ENCODE measurements around the gene TRAM2. TPM values are rescaled to one million over a fixed set of nuclear protein-coding genes. Genes with fewer than 3 reads are reported as not detected.

The TRAM2 gene
- total and polyA plus RNA-seq, 4 experiments from 2014 or later: 2.7 to 11.3 (median 7.5) TPM

DNA sequence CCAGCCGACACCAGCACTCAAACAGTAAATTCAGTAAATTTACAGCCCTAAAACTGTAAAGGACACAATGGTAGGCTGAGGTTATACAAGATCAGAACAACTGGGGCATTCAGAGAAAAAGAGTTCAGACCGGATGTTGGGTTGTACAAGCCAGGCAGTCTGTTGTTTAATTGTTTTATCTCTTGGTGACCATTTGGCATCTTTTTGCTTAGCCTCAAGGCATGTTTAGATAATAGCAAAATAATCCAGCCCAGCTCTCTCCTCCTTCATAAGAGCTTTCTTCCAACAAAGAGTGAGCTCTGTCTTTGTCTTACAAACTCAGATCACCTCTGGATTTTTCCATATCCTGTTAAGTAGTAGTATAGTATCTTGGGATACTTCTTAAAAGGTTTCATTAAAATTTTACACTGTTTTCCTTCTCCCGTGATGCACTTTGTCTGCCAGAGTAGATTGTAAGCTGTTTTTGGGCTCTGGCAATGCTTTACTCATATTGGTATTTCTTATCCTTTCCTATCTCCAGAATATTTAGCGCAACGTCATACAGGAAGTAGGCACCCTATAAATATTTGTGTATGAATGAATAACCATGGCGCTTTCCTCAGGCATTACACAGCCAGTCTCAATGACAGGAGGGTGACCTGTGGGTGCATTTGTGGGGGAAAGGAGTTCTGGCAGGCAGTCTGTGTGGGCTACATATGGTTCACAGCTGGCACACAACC lies 35.6 kb upstream of the TRAM2 start:
- H3K4me1 ChIP-seq (ENCODE audit: insufficient read depth, low read length): no peaks in the 10 kb centered on the region
- Mint-ChIP-seq H3K4me3 (no peak overlapping the region), H3K27me3 (peaks cover 14 to 17% of the 10 kb centered on the region in 2 donors), H3K9me3 (peaks cover 0 to 8% (median 0%) of the 10 kb centered on the region in 8 donors), H3K36me3 (no peaks in the 10 kb centered on the region), H3K4me1 (peaks cover 0 to 3% (median 0%) of the 10 kb centered on the region in 4 donors), H3K27ac (no peak overlapping the region)
- intact Hi-C loops (cut with micrococcal nuclease): no loop called here
- peaks cover 3% of the 10 kb centered on the region for H3K27me3 ChIP-seq (ENCODE audit: insufficient read depth, low read length)
- no peaks in the 10 kb centered on the region for H3K36me3 ChIP-seq (ENCODE audit: insufficient read depth, low read length)
- ChIA-PET CTCF (ENCODE audit: partially characterized antibody) (no interaction called here), POLR2A (ENCODE audit: partially characterized antibody) (no interaction called here)
- no peak for DNase-seq
- no peak overlapping the region for H3K27ac ChIP-seq (ENCODE audit: low read depth, low read length)
- no peak overlapping the region for H3K4me3 ChIP-seq (ENCODE audit: low read length in 2 of 2)
- no peaks in the 10 kb centered on the region for H3K9me3 ChIP-seq (ENCODE audit: control insufficient read depth in 1 of 2, low read length in 2 of 2)

DNA sequence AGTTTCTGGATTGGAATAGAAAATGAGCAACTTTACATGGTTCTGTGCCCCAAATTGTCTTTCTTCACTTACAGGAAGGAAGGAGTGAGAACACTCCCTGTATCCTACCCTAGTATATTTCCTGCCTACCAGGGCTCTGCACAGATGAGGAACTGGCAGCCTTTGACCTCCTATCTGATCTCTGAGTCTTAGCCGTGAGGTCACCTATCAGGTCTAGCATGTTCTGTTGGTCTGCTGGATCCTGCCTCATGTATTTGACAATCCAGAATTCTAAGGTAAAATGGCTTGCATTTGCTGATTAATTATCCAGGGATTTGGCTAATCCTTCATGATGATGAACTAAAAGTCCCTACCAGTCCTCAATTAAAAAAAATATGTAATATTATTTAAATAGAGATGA lies 35.0 kb upstream of the TRAM2 start:
- Histone ChIP-seq H3K9me3 (ENCODE audit: control insufficient read depth in 1 of 2, low read length in 2 of 2) (no peaks in the 10 kb centered on the region), H3K27ac (ENCODE audit: low read depth, low read length) (no peak overlapping the region), H3K4me3 (ENCODE audit: low read length in 2 of 2) (no peak overlapping the region), H3K36me3 (ENCODE audit: insufficient read depth, low read length) (no peaks in the 10 kb centered on the region), H3K27me3 (ENCODE audit: insufficient read depth, low read length) (no peaks in the 10 kb centered on the region), H3K4me1 (ENCODE audit: insufficient read depth, low read length) (no peaks in the 10 kb centered on the region)
- H3K4me1 Mint-ChIP-seq: peaks cover 0 to 3% (median 0%) of the 10 kb centered on the region in 4 donors
- no peaks in the 10 kb centered on the region for H3K36me3 Mint-ChIP-seq
- DNase-seq: no peak
- H3K27ac Mint-ChIP-seq: no peak overlapping the region
- intact Hi-C loops (cut with micrococcal nuclease): no loop called here
- ChIA-PET CTCF (ENCODE audit: partially characterized antibody) (no interaction called here), POLR2A (ENCODE audit: partially characterized antibody) (no interaction called here)
- peaks cover 12 to 17% of the 10 kb centered on the region in 2 donors for H3K27me3 Mint-ChIP-seq
- no peak overlapping the region for H3K4me3 Mint-ChIP-seq
- peaks cover 0 to 8% (median 0%) of the 10 kb centered on the region in 8 donors for H3K9me3 Mint-ChIP-seq

DNA sequence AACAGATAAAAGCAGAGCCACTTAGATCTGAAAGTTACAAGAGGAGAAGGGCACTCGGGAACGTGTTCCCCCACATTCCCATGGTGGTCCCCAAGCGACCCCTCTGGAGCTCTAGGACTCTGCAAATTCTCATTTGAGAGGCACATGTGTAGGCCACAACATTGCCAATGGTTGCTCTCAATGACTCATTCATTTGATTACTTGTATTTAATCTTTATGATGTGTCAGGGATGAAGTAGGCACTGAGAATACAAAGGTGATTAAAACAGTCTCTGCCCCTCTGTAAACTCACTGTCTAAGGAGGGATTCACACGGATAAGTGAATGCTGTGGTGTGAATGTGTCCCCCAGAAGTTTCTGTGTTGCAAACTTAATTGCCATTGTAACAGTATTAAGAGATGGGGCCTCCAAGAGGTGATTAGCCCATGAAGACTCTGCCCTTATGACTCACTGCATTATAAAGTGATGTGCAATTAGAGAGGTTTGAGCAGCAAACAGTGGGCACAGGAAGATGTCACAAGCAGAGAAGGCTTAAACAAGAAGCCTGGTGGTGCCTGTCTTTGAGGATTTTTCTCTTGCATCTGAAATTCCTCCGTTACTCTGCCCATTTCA lies 34.0 kb upstream of the TRAM2 start:
- Mint-ChIP-seq H3K36me3 (no peaks in the 10 kb centered on the region), H3K4me1 (peaks cover 0 to 3% (median 0%) of the 10 kb centered on the region in 4 donors), H3K27me3 (peaks cover 12 to 17% of the 10 kb centered on the region in 2 donors), H3K4me3 (no peak overlapping the region), H3K27ac (no peak overlapping the region), H3K9me3 (peaks cover 0 to 8% (median 0%) of the 10 kb centered on the region in 8 donors)
- POLR2A ChIA-PET (ENCODE audit: partially characterized antibody): no interaction called here
- no peaks in the 10 kb centered on the region for H3K9me3 ChIP-seq (ENCODE audit: control insufficient read depth in 1 of 2, low read length in 2 of 2)
- no peak overlapping the region for H3K4me3 ChIP-seq (ENCODE audit: low read length in 2 of 2)
- intact Hi-C loops (cut with micrococcal nuclease): no loop called here
- CTCF ChIA-PET (ENCODE audit: partially characterized antibody): no interaction called here
- H3K27me3 ChIP-seq (ENCODE audit: insufficient read depth, low read length): no peaks in the 10 kb centered on the region
- no peaks in the 10 kb centered on the region for H3K36me3 ChIP-seq (ENCODE audit: insufficient read depth, low read length)
- H3K4me1 ChIP-seq (ENCODE audit: insufficient read depth, low read length): no peaks in the 10 kb centered on the region
- DNase-seq: no peak
- no peak overlapping the region for H3K27ac ChIP-seq (ENCODE audit: low read depth, low read length)

DNA sequence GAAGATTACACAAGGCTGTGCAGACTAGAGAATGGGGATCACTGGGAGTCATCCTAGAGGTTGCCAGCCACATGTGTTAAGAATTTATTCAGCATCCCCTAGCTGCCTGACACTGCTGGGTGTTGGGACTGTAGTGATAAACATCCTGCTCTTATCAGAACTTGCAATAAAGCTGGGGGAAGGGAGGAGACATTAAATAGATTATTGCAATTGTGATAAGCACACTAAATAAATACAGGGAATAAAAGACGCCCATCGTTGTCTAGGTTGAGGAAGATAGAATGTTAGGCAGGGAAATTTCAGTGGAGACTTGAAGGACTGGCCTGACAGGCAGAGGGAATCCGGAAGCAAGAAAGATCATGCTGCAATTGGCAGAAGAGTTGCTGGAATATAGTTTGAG lies 33.2 kb upstream of the TRAM2 start:
- no peak for DNase-seq
- POLR2A ChIA-PET (ENCODE audit: partially characterized antibody): no interaction called here
- H3K27ac Mint-ChIP-seq: no peak overlapping the region
- H3K4me1 Mint-ChIP-seq: peaks cover 0 to 3% (median 0%) of the 10 kb centered on the region in 4 donors
- H3K4me1 ChIP-seq (ENCODE audit: insufficient read depth, low read length): no peaks in the 10 kb centered on the region
- H3K9me3 ChIP-seq (ENCODE audit: control insufficient read depth in 1 of 2, low read length in 2 of 2): no peaks in the 10 kb centered on the region
- H3K4me3 ChIP-seq (ENCODE audit: low read length in 2 of 2): no peak overlapping the region
- intact Hi-C loops (cut with micrococcal nuclease): no loop called here
- peaks cover 0 to 8% (median 0%) of the 10 kb centered on the region in 8 donors for H3K9me3 Mint-ChIP-seq
- H3K4me3 Mint-ChIP-seq: no peak overlapping the region
- H3K36me3 ChIP-seq (ENCODE audit: insufficient read depth, low read length): no peaks in the 10 kb centered on the region
- H3K27me3 Mint-ChIP-seq: peaks cover 12 to 14% of the 10 kb centered on the region in 2 donors
- no peaks in the 10 kb centered on the region for H3K36me3 Mint-ChIP-seq
- H3K27ac ChIP-seq (ENCODE audit: low read depth, low read length): no peak overlapping the region
- CTCF ChIA-PET (ENCODE audit: partially characterized antibody): no interaction called here
- H3K27me3 ChIP-seq (ENCODE audit: insufficient read depth, low read length): no peaks in the 10 kb centered on the region

DNA sequence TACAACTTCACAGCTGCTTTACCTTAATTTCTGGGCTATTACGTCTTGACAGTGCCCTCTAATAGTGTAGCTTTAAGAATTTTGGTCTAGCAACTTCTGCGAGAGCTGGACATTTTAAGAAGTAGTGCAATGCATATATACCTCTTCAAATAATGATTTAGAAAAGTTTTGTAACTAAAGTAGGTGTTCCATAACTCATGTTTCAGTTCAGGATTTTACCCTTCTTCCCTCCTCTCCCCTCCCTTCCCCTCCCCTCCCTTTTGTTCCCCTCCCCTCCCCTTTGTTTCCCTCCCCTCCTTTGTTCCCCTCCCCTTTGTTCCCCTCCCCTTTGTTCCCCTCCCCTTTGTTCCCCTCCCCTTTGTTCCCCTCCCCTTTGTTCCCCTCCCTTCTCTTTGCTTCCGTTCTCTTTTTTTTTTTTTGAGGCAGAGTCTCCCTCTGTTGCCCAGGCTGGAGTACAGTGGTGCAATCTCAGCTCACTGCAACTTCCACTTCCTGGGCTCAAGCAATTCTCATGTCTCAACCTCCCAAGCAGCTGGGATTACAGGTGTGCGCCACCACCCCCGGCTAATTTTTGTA lies 28.8 kb upstream of the TRAM2 start:
- Mint-ChIP-seq H3K4me1 (no peaks in the 10 kb centered on the region), H3K9me3 (peaks cover 0 to 8% (median 0%) of the 10 kb centered on the region in 8 donors), H3K36me3 (no peaks in the 10 kb centered on the region), H3K27me3 (peaks cover 10 to 14% of the 10 kb centered on the region in 2 donors), H3K27ac (no peak overlapping the region), H3K4me3 (no peak overlapping the region)
- Histone ChIP-seq H3K27ac (ENCODE audit: low read depth, low read length) (no peak overlapping the region), H3K9me3 (ENCODE audit: control insufficient read depth in 1 of 2, low read length in 2 of 2) (no peaks in the 10 kb centered on the region), H3K4me3 (ENCODE audit: low read length in 2 of 2) (no peak overlapping the region), H3K4me1 (ENCODE audit: insufficient read depth, low read length) (no peaks in the 10 kb centered on the region), H3K36me3 (ENCODE audit: insufficient read depth, low read length) (no peaks in the 10 kb centered on the region), H3K27me3 (ENCODE audit: insufficient read depth, low read length) (no peaks in the 10 kb centered on the region)
- DNase-seq: no peak
- ChIA-PET CTCF (ENCODE audit: partially characterized antibody) (interaction anchor here (0.7 to 1.5 kb wide), 5 partner anchors 9 to 58 kb away, joined by 3 to 8 read pairs (median 3); no protein-coding TSS in a partner anchor), POLR2A (ENCODE audit: partially characterized antibody) (no interaction called here)
- intact Hi-C loops (cut with micrococcal nuclease): no loop called here

DNA sequence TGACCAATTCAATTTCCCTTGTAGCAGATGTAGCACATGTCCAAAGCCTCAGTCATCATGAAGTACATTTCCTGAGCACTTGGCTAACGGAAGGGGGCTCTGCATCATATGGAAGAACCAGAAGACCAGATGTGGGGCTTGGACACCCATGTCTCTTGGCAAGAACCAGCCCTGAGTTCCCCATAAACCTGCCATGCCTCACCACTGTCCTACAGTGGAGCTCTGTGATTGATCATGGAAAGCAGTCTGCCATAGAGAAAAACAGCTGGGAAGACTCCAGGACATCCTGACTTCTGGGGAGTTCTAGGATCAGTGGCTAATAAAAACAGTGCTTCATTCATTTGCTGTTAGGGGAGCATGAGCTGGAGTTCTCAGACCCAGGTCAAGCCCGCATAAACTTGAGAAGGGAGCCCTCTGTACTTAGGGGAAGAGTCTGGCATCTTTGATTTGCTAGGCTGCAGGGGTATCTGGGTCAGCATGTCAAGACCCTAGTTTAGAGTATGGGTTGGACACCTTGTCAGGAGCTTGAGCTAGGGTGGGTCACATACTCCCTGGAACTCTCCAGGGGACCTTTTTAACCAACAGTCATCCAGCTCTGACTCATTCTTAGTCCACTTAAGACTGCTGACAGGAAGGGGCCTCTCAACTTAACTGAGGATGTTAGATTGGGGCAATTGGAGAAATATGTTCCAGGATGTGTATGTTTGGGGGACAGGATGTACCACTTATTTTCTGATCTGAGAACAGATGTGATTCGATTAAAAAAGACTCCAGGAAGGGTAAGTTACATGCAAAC lies 26.3 kb upstream of the TRAM2 start:
- Mint-ChIP-seq H3K4me3 (no peak overlapping the region), H3K27ac (no peak overlapping the region), H3K4me1 (no peaks in the 10 kb centered on the region), H3K27me3 (peaks cover 3 to 10% of the 10 kb centered on the region in 2 donors), H3K36me3 (no peaks in the 10 kb centered on the region), H3K9me3 (no peaks in the 10 kb centered on the region)
- H3K36me3 ChIP-seq (ENCODE audit: insufficient read depth, low read length): no peaks in the 10 kb centered on the region
- no peak overlapping the region for H3K4me3 ChIP-seq (ENCODE audit: low read length in 2 of 2)
- no peaks in the 10 kb centered on the region for H3K4me1 ChIP-seq (ENCODE audit: insufficient read depth, low read length)
- DNase-seq: no peak
- H3K27ac ChIP-seq (ENCODE audit: low read depth, low read length): no peak overlapping the region
- CTCF ChIA-PET (ENCODE audit: partially characterized antibody): interaction anchor here (1.0 kb wide), 1 partner anchor 46 kb away, joined by 5 read pairs; no protein-coding TSS in a partner anchor
- POLR2A ChIA-PET (ENCODE audit: partially characterized antibody): no interaction called here
- intact Hi-C loops (cut with micrococcal nuclease): no loop called here
- no peaks in the 10 kb centered on the region for H3K27me3 ChIP-seq (ENCODE audit: insufficient read depth, low read length)
- H3K9me3 ChIP-seq (ENCODE audit: control insufficient read depth in 1 of 2, low read length in 2 of 2): no peaks in the 10 kb centered on the region

DNA sequence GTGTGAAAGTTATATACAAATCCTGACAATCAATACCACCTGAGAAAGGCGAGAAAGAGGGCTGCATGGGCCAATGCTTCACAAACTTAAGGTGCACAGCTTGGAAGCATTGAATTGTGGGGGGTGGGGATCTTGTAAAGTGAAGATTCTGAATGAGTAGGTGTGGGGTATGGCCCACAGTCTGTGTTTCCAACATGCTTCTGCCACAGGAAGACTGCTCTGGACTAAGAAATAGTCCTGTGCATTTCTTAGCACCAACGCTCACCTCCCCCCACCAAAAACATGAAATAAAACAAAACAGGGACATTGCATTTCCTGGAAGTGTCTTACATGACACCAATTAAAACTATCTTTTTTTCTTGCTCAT lies 21.9 kb upstream of the TRAM2 start:
- Histone ChIP-seq H3K4me1 (ENCODE audit: insufficient read depth, low read length) (no peaks in the 10 kb centered on the region), H3K27ac (ENCODE audit: low read depth, low read length) (no peak overlapping the region), H3K36me3 (ENCODE audit: insufficient read depth, low read length) (no peaks in the 10 kb centered on the region), H3K9me3 (ENCODE audit: control insufficient read depth in 1 of 2, low read length in 2 of 2) (no peaks in the 10 kb centered on the region), H3K27me3 (ENCODE audit: insufficient read depth, low read length) (no peaks in the 10 kb centered on the region), H3K4me3 (ENCODE audit: low read length in 2 of 2) (no peak overlapping the region)
- Mint-ChIP-seq H3K4me1 (peaks cover 0 to 7% (median 4%) of the 10 kb centered on the region in 4 donors), H3K4me3 (no peak overlapping the region), H3K9me3 (peaks cover 0 to 1% (median 0%) of the 10 kb centered on the region in 8 donors), H3K27me3 (peaks cover 3 to 5% of the 10 kb centered on the region in 2 donors), H3K36me3 (no peaks in the 10 kb centered on the region), H3K27ac (no peak overlapping the region)
- intact Hi-C loops (cut with micrococcal nuclease): loop anchor here (5.0 kb wide), 1 partner anchor 182 kb away; no protein-coding TSS in a partner anchor
- POLR2A ChIA-PET (ENCODE audit: partially characterized antibody): interaction anchor here (0.6 kb wide), 1 partner anchor 57 kb away, joined by 3 read pairs; no protein-coding TSS in a partner anchor
- DNase-seq: no peak
- CTCF ChIA-PET (ENCODE audit: partially characterized antibody): interaction anchor here (1.1 to 3.1 kb wide), 5 partner anchors 51 to 182 kb away, joined by 3 to 17 read pairs (median 6); no protein-coding TSS in a partner anchor

Data from CD4-positive, alpha-beta memory T cell (primary cell).